Neural cell (in vitro differentiated cells): ENCODE measurements around the gene RGS1.

Experiments
- EP300 ChIP-seq: fragments of 450-650 bp; conservative IDR thresholded peaks from 2 replicates; pipeline ENCODE4 v1.6.1; 2014; ENCODE audit warnings: antibody characterized with exemption, mild to moderate bottlenecking, moderate library complexity; ENCODE audit not compliant: poor library complexity, severe bottlenecking
- MXI1 ChIP-seq: fragments of 450-650 bp; conservative IDR thresholded peaks from 2 replicates; pipeline ENCODE4 v1.6.1; 2014; ENCODE audit warnings: antibody characterized with exemption, mild to moderate bottlenecking; ENCODE audit not compliant: poor library complexity, severe bottlenecking
- POLR2AphosphoS5 ChIP-seq: IDR thresholded peaks from 2 replicates; pipeline ENCODE4 v1.6.1; 2012
- REST ChIP-seq: IDR thresholded peaks from 2 replicates; pipeline ENCODE4 v1.6.1; 2012; ENCODE audit warnings: borderline replicate concordance
- TAF1 ChIP-seq: IDR thresholded peaks from 2 replicates; pipeline ENCODE4 v1.6.1; 2012; ENCODE audit warnings: low read depth
- TF ChIP-seq, protein P1 (sequence below): fragments of 450-650 bp; IDR thresholded peaks from 2 replicates; pipeline ENCODE4 v1.5.1; 2014; ENCODE audit warnings: antibody characterized with exemption, mild to moderate bottlenecking, moderate library complexity; ENCODE audit not compliant: poor library complexity, severe bottlenecking

DNA sequence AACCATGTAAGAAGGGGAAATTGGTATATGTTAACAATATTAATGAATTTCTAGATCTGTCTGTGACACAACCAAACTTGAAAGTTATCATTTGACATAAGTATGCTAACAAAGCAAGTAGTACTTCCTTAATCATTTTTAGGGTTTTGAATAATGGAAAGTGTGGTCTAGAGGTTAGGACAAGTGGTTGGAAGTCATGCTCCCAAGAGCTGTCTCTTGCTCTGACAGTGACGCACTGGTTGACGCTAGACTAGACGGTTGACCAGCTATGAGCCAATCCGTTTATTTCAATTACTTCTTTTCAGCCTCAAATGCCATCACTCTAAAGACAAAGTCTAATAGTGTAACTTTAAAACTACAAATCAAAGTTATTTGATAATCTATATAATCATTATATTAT lies 20.7 kb upstream of the RGS1 start:
- TF ChIP-seq, protein P1, sequence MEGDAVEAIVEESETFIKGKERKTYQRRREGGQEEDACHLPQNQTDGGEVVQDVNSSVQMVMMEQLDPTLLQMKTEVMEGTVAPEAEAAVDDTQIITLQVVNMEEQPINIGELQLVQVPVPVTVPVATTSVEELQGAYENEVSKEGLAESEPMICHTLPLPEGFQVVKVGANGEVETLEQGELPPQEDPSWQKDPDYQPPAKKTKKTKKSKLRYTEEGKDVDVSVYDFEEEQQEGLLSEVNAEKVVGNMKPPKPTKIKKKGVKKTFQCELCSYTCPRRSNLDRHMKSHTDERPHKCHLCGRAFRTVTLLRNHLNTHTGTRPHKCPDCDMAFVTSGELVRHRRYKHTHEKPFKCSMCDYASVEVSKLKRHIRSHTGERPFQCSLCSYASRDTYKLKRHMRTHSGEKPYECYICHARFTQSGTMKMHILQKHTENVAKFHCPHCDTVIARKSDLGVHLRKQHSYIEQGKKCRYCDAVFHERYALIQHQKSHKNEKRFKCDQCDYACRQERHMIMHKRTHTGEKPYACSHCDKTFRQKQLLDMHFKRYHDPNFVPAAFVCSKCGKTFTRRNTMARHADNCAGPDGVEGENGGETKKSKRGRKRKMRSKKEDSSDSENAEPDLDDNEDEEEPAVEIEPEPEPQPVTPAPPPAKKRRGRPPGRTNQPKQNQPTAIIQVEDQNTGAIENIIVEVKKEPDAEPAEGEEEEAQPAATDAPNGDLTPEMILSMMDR = no peak
- TF ChIP-seq TAF1 = no peak
- TF ChIP-seq REST = no peak
- TF ChIP-seq MXI1 = no peak
- no peak for TF ChIP-seq EP300
- no peak for TF ChIP-seq POLR2AphosphoS5
